Fibroblast of lung (primary cell): Measurements from ENCODE around the gene DDC. TPM values are rescaled to one million over a fixed set of nuclear protein-coding genes. Genes with fewer than 3 reads are reported as not detected.

Experiments
- DNase-seq, 2 donors: peaks; one replicate each; pipeline versions ENCODE4 v3.0.0 to v3.0.0-alpha.2; 2010; ENCODE audit warnings: low read depth in 2 of 2
- H2AFZ ChIP-seq: 2 replicates; pipeline ENCODE4 v1.5.1; 2012; ENCODE audit warnings: low read length, control low read depth, inconsistent platforms
- H3K27ac ChIP-seq: 2 replicates; pipeline ENCODE4 v1.5.1; 2011; ENCODE audit warnings: low read length, control low read depth; ENCODE audit not compliant: insufficient read depth
- H3K27me3 ChIP-seq: 2 replicates; pipeline ENCODE4 v1.5.1; 2011; ENCODE audit warnings: mild to moderate bottlenecking, low read length; ENCODE audit not compliant: control insufficient read depth, insufficient read depth
- H3K36me3 ChIP-seq: 2 replicates; pipeline ENCODE4 v1.5.1; 2011; ENCODE audit warnings: low read length; ENCODE audit not compliant: control insufficient read depth, insufficient read depth
- H3K4me1 ChIP-seq: 2 replicates; pipeline ENCODE4 v1.5.1; 2011; ENCODE audit warnings: low read length; ENCODE audit not compliant: control insufficient read depth, insufficient read depth; ENCODE audit errors: extremely low read depth
- H3K4me2 ChIP-seq: 2 replicates; pipeline ENCODE4 v1.5.1; 2011; ENCODE audit warnings: low read length, control low read depth; ENCODE audit not compliant: insufficient read depth; ENCODE audit errors: extremely low read depth
- H3K4me3 ChIP-seq, 4 experiments: fragments of 200-600 bp in 1 of 4; sonication (generic) in 1 of 4; replicated peaks in 1 of 4; 2 replicates each; pipeline ENCODE4 v1.5.1; 2011 to 2016; ENCODE audit warnings: low read length in 4 of 4, low read depth in 3 of 4, mild to moderate bottlenecking in 3 of 4, control low read depth in 2 of 4, inconsistent platforms in 1 of 4, mixed read lengths in 1 of 4; ENCODE audit not compliant: insufficient read depth in 1 of 4; ENCODE audit errors: control extremely low read depth in 1 of 4
- H3K79me2 ChIP-seq: 2 replicates; pipeline ENCODE4 v1.5.1; 2012; ENCODE audit warnings: mild to moderate bottlenecking, low read length, inconsistent platforms; ENCODE audit not compliant: control insufficient read depth, insufficient read depth
- H3K9ac ChIP-seq: 2 replicates; pipeline ENCODE4 v1.5.1; 2011; ENCODE audit warnings: mild to moderate bottlenecking, low read length, control low read depth; ENCODE audit not compliant: insufficient read depth
- H3K9me3 ChIP-seq: 2 replicates; pipeline ENCODE4 v1.5.1; 2012; ENCODE audit warnings: low read depth, low read length; ENCODE audit not compliant: control insufficient read depth, insufficient read depth
- H4K20me1 ChIP-seq: 2 replicates; pipeline ENCODE4 v1.5.1; 2011; ENCODE audit warnings: low read length; ENCODE audit not compliant: control insufficient read depth, insufficient read depth; ENCODE audit errors: extremely low read depth
- EZH2 ChIP-seq: IDR thresholded peaks from 2 replicates; pipeline ENCODE4 v1.5.1; 2012; ENCODE audit warnings: low read length, control low read depth, mild to moderate bottlenecking; ENCODE audit errors: missing control alignments
- polyA plus RNA-seq, 2 donors: library from polyadenylated mRNA; depleted of rRNA in 1 of 2; stranded (reverse) in 1 of 2; unstranded in 1 of 2; fragments of >200 nt; gene quantifications; 2 replicates each; pipeline ENCODE4 v1.2.1, GENCODE V29; 2011 to 2012; ENCODE audit warnings: missing spikeins in 1 of 2
- total RNA-seq: library from RNA; depleted of rRNA; stranded (reverse); fragments of >200 nt; gene quantifications from 2 replicates; pipeline ENCODE4 v1.2.1, GENCODE V29; 2014
- TF ChIP-seq, protein P1 (sequence below), 2 donors: IDR thresholded peaks in 1 of 2; conservative IDR thresholded peaks in 1 of 2; 1 replicate in 1 of 2; 2 replicates in 1 of 2; pipeline ENCODE4 v1.5.1; 2011 to 2012; ENCODE audit warnings: low read length in 2 of 2, control low read depth in 1 of 2, inconsistent platforms in 1 of 2, low read depth in 1 of 2, mild to moderate bottlenecking in 1 of 2

DDC gene
- total and polyA plus RNA-seq, 2 donors (not counting 1 experiment from before 2014, with no cell fraction given), result not detected

- Histone ChIP-seq H3K4me1 (no peaks in the 10 kb centered on the region), H3K27ac (no peak overlapping the region), H3K4me2 (no peak overlapping the region), H2AFZ (no peak overlapping the region), H3K9me3 (no peaks in the 10 kb centered on the region), H4K20me1 (no peaks in the 10 kb centered on the region), H3K36me3 (no peaks in the 10 kb centered on the region), H3K4me3 (no peak overlapping the region), H3K79me2 (no peaks in the 10 kb centered on the region), H3K27me3 (no peaks in the 10 kb centered on the region), H3K9ac (no peak overlapping the region)
- no peak for DNase-seq
- TF ChIP-seq, protein P1, sequence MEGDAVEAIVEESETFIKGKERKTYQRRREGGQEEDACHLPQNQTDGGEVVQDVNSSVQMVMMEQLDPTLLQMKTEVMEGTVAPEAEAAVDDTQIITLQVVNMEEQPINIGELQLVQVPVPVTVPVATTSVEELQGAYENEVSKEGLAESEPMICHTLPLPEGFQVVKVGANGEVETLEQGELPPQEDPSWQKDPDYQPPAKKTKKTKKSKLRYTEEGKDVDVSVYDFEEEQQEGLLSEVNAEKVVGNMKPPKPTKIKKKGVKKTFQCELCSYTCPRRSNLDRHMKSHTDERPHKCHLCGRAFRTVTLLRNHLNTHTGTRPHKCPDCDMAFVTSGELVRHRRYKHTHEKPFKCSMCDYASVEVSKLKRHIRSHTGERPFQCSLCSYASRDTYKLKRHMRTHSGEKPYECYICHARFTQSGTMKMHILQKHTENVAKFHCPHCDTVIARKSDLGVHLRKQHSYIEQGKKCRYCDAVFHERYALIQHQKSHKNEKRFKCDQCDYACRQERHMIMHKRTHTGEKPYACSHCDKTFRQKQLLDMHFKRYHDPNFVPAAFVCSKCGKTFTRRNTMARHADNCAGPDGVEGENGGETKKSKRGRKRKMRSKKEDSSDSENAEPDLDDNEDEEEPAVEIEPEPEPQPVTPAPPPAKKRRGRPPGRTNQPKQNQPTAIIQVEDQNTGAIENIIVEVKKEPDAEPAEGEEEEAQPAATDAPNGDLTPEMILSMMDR (conservative IDR thresholded peaks at IDR 0.05 in 1 of 2, IDR thresholded peaks at IDR 0.05 in 1 of 2; ENCODE audit: low read depth in 1 of 2, low read length in 2 of 2), result no peak
- no peak for TF ChIP-seq EZH2
Measured at GRCh38 chr7:50418526-50419290, 146.5 kb downstream of the DDC start.

DNA sequence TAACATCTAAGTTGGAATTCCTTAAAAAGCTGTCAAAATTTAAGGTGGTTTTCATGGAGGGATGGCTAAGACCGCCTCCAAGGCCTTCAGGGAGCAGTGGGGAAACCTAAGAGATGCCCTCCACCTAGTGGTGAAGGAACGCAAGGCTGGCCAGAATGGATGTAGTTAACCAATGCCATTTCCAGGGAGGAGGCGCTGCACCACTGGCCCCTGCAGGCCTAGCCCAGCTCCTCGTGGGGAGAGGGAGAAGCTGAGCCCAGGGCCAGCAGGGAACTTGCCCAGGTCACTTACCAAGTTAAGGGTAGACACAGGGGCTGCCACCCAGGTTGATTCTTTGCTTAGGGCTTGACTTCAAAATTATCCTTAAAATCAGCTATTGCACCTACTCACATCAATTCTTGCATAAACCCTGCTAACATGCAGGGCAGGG is 147.1 kb downstream of the DDC start:
- Histone ChIP-seq H4K20me1 (no peaks in the 10 kb centered on the region), H3K4me3 (no peak overlapping the region), H3K9ac (no peak overlapping the region), H3K27ac (no peak overlapping the region), H2AFZ (no peak overlapping the region), H3K36me3 (no peaks in the 10 kb centered on the region), H3K27me3 (peaks cover 3% of the 10 kb centered on the region), H3K79me2 (no peaks in the 10 kb centered on the region), H3K4me2 (no peak overlapping the region), H3K9me3 (no peaks in the 10 kb centered on the region), H3K4me1 (no peaks in the 10 kb centered on the region)
- DNase-seq, result peak; percentile 62 to 75
- no peak for TF ChIP-seq EZH2
- TF ChIP-seq, protein P1 (conservative IDR thresholded peaks at IDR 0.05 in 1 of 2, IDR thresholded peaks at IDR 0.05 in 1 of 2; ENCODE audit: low read depth in 1 of 2, low read length in 2 of 2), result peak; percentile 91 to 96

DNA sequence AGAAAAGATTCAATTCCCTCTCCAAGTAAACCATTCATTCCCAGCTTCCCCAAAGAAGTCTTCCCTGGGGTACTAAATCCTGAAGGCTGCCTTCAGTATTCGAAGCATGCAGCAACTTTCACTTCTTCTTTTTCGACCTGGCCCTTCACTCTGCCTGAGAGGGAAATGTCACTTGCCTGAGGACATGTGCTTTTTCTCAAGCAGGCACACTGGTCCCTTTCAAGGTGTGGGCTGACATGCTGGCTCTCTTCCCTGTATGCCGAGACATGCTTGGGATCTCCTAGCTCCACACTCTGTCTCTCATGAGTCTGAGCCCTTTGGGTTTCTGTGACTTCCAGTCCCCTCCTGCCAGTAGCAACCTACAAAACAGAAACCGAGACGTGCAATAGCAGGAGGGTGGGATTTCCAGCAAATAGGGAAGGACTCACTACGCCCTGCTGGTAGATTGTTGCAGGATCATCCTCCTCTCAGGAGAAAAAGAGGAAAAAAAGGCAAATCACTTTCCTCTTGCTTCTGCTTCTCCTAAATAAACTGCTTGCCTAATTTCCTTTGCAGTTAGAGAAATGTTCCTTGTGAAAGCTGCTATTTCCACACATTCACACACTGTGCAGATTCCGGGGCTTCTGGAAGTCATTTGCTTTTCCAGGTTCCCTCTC is 148.6 kb downstream of the DDC start:
- H2AFZ ChIP-seq, result no peak overlapping the region
- no peaks in the 10 kb centered on the region for H3K9me3 ChIP-seq
- H3K79me2 ChIP-seq, result no peaks in the 10 kb centered on the region
- DNase-seq, result no peak
- H3K4me1 ChIP-seq, result no peaks in the 10 kb centered on the region
- H3K4me3 ChIP-seq, result no peak overlapping the region
- no peaks in the 10 kb centered on the region for H3K36me3 ChIP-seq
- no peak overlapping the region for H3K9ac ChIP-seq
- H3K27ac ChIP-seq, result no peak overlapping the region
- TF ChIP-seq, protein P1 (conservative IDR thresholded peaks at IDR 0.05 in 1 of 2, IDR thresholded peaks at IDR 0.05 in 1 of 2; ENCODE audit: low read depth in 1 of 2, low read length in 2 of 2), result no peak
- no peak for TF ChIP-seq EZH2
- H4K20me1 ChIP-seq, result no peaks in the 10 kb centered on the region
- H3K27me3 ChIP-seq, result peaks cover 3% of the 10 kb centered on the region
- no peak overlapping the region for H3K4me2 ChIP-seq
